Body of pancreas (tissue), 4 donors: Measurements from ENCODE around the gene TMEM164.

Experiments
- CTCF ChIP-seq, 7 experiments: fragments of 450-650 bp in 4 of 7; fragments of 200-600 bp in 3 of 7; sonication (generic) in 3 of 7; IDR thresholded peaks; one replicate each; pipeline ENCODE4 v1.5.1; 2016 to 2019; ENCODE audit warnings: antibody characterized with exemption in 7 of 7
- POLR2A ChIP-seq, 3 donors: fragments of 450-650 bp; IDR thresholded peaks; one replicate each; pipeline ENCODE4 v1.6.1; 2016; ENCODE audit warnings: antibody characterized with exemption in 3 of 3, mild to moderate bottlenecking in 2 of 3

- TF ChIP-seq CTCF (IDR thresholded peaks at IDR 0.05) (no peak), POLR2A (IDR thresholded peaks at IDR 0.05) (no peak)
Measured at GRCh38 chrX:110138557-110138956, 135.6 kb downstream of the TMEM164 start.
